ENCODE measurements around the gene TEX13D.

GRCh38 chrX:124335598-124335997 is 3.1 kb downstream of the TEX13D start:
- no peak for TF ChIP-seq CTCF (conservative IDR thresholded peaks at IDR 0.05; ENCODE audit: low read length)
- no peak for TF ChIP-seq EZH2phosphoT487 (IDR thresholded peaks at IDR 0.05; ENCODE audit: borderline replicate concordance, low read depth, low read length)
